K562 (cell line): ENCODE results near the gene ASIC3. TPM values are rescaled to one million over a fixed set of nuclear protein-coding genes. Genes with fewer than 3 reads are reported as not detected.

Experiments
- ATAC-seq: fragments of 200-7000 bp; cut with Tn5 transposase; 3 replicates; pipeline ENCODE4 v1.9.1; 2020; ENCODE audit warnings: moderate library complexity
- BruUV-seq: library from RNA; stranded (reverse); fragments of 400-500 nt; replicated peaks from 2 replicates; lab custom pipeline; 2021; lab: Mats Ljungman, UMichigan
- CTCF ChIA-PET: fragments of 300-600 bp; formaldehyde crosslinking; extraction: SDS; loops from one replicate; lab custom pipeline; 2021; ENCODE audit warnings: low intra/inter-chr PET ratio; lab: Yijun Ruan, JAX
- POLR2A ChIA-PET: fragments of 300-600, 350-650 bp; sonication (Branson Sonifier 250); formaldehyde crosslinking; extraction: SDS; loops from one replicate; lab custom pipeline; 2021; ENCODE audit warnings: antibody characterized with exemption, inconsistent platforms; lab: Yijun Ruan, JAX
- DNase-seq, 4 experiments: peaks; one replicate each; pipeline versions ENCODE4 v3.0.0 to v3.0.0-alpha.2; 2011 to 2018; ENCODE audit warnings: low spot score in 3 of 4, mixed read lengths in 3 of 4; ENCODE audit errors: extremely low read depth in 1 of 4
- FAIRE-seq: peaks from 2 replicates; lab custom pipeline; 2011; peaks lifted over from hg19 to GRCh38; lab: Jason Lieb, UNC
- H2AFZ ChIP-seq: 2 replicates; pipeline ENCODE4 v1.6.0; 2011; ENCODE audit warnings: low read depth, low read length, control low read depth, inconsistent platforms
- H3K27ac ChIP-seq: fragments of 200-600 bp; 3 replicates; pipeline ENCODE4 v1.8.0; 2011; ENCODE audit warnings: low read depth, mild to moderate bottlenecking, control low read depth, inconsistent platforms, low read length, moderate library complexity, mixed read lengths; ENCODE audit errors: extremely low read depth
- H3K27me3 ChIP-seq, 2 experiments: fragments of 300-600 bp in 1 of 2; 2 replicates in 1 of 2; 3 replicates in 1 of 2; pipeline versions ENCODE4 v1.6.0 to v1.8.0; 2011; ENCODE audit warnings: inconsistent platforms in 2 of 2, low read length in 2 of 2, mild to moderate bottlenecking in 1 of 2, mixed read lengths in 1 of 2, moderate library complexity in 1 of 2; ENCODE audit not compliant: control insufficient read depth in 2 of 2, insufficient read depth in 2 of 2
- H3K36me3 ChIP-seq: fragments of 300-600 bp; 3 replicates; pipeline ENCODE4 v1.8.0; 2011; ENCODE audit warnings: mild to moderate bottlenecking, low read length, inconsistent platforms; ENCODE audit not compliant: control insufficient read depth, insufficient read depth
- H3K4me1 ChIP-seq, 2 experiments: fragments of 200-600 bp in 1 of 2; replicated peaks in 1 of 2; 2 replicates in 1 of 2; 3 replicates in 1 of 2; pipeline versions ENCODE4 v1.5.1 to v1.8.0; 2011; ENCODE audit warnings: inconsistent platforms in 2 of 2, low read length in 2 of 2, mild to moderate bottlenecking in 1 of 2, mixed read lengths in 1 of 2, moderate library complexity in 1 of 2; ENCODE audit not compliant: control insufficient read depth in 2 of 2, insufficient read depth in 2 of 2
- H3K4me2 ChIP-seq: 2 replicates; pipeline ENCODE4 v1.6.1; 2011; ENCODE audit warnings: low read length, control low read depth, inconsistent platforms, mixed read lengths; ENCODE audit not compliant: insufficient read depth
- H3K4me3 ChIP-seq: fragments of 200-600 bp; sonication (generic), shearing (Covaris generic); 2 replicates; pipeline ENCODE4 v1.5.1; 2016; ENCODE audit warnings: control low read depth, inconsistent platforms
- H3K79me2 ChIP-seq: fragments of 200-600 bp; 3 replicates; pipeline ENCODE4 v1.8.0; 2011; ENCODE audit warnings: low read length, inconsistent platforms; ENCODE audit not compliant: control insufficient read depth, insufficient read depth
- H3K9ac ChIP-seq, 2 experiments: 2 replicates each; pipeline versions ENCODE4 v1.6.0 to v1.6.1; 2011; ENCODE audit warnings: low read depth in 2 of 2, low read length in 2 of 2, control low read depth in 1 of 2, inconsistent platforms in 1 of 2, mild to moderate bottlenecking in 1 of 2, mixed read lengths in 1 of 2; ENCODE audit not compliant: insufficient read depth in 1 of 2
- H3K9me1 ChIP-seq: one replicate; pipeline ENCODE4 v1.6.0; 2011; ENCODE audit warnings: inconsistent platforms, mild to moderate bottlenecking, low read length, moderate library complexity; ENCODE audit not compliant: control insufficient read depth, insufficient read depth
- H3K9me3 ChIP-seq: replicated peaks from 2 replicates; pipeline ENCODE4 v1.5.1; 2011; ENCODE audit warnings: low read depth, low read length, inconsistent platforms; ENCODE audit not compliant: control insufficient read depth, insufficient read depth
- H4K20me1 ChIP-seq: replicated peaks from 2 replicates; pipeline ENCODE4 v1.6.1; 2011; ENCODE audit warnings: low read length, inconsistent platforms, mixed read lengths; ENCODE audit not compliant: control insufficient read depth, insufficient read depth
- ATF1 ChIP-seq, 2 experiments: fragments of 450-650 bp in 1 of 2; IDR thresholded peaks; 2 replicates each; pipeline ENCODE4 v1.6.1; 2016; ENCODE audit warnings: missing compliant biosample characterization in 1 of 2, missing genetic modification characterization in 1 of 2
- ELF1 ChIP-seq: fragments of 200-800 bp; sonication (Bioruptor generic); IDR thresholded peaks from 2 replicates; pipeline ENCODE4 v1.6.1; 2016; ENCODE audit warnings: missing genetic modification characterization, missing compliant biosample characterization
- ETV1 ChIP-seq: fragments of 450-650 bp; conservative IDR thresholded peaks from 2 replicates; pipeline ENCODE4 v1.6.1; 2016; ENCODE audit warnings: missing genetic modification characterization, control low read depth, low read depth, missing compliant biosample characterization
- GABPA ChIP-seq: fragments of 200-800 bp; sonication (Bioruptor generic); conservative IDR thresholded peaks from 2 replicates; pipeline ENCODE4 v1.6.1; 2016; ENCODE audit warnings: low read depth, missing genetic modification characterization, missing compliant biosample characterization
- HNRNPL ChIP-seq: fragments of 200-400 bp; formaldehyde crosslinking; IDR thresholded peaks from 2 replicates; pipeline ENCODE4 v1.6.1; 2017; ENCODE audit warnings: low read depth, mild to moderate bottlenecking, low read length
- IRF2 ChIP-seq: sonication (generic); formaldehyde crosslinking; IDR thresholded peaks from 2 replicates; pipeline ENCODE4 v1.8.1; 2022; ENCODE audit warnings: mild to moderate bottlenecking, missing genetic modification reagents
- KDM1A ChIP-seq, 2 experiments: fragments of 450-650 bp; IDR thresholded peaks; 2 replicates each; pipeline ENCODE4 v1.6.1; 2016; ENCODE audit warnings: mild to moderate bottlenecking in 2 of 2
- MEF2A ChIP-seq: IDR thresholded peaks from 2 replicates; pipeline ENCODE4 v1.6.1; 2011; ENCODE audit warnings: low read depth, mild to moderate bottlenecking, low read length, moderate library complexity; ENCODE audit not compliant: control insufficient read depth
- MEF2D ChIP-seq: conservative IDR thresholded peaks from 2 replicates; pipeline ENCODE4 v1.6.1; 2016; ENCODE audit warnings: low read depth, missing genetic modification characterization, missing compliant biosample characterization
- MTA3 ChIP-seq: fragments of 450-650 bp; formaldehyde crosslinking; IDR thresholded peaks from 2 replicates; pipeline ENCODE4 v1.6.1; 2017; ENCODE audit warnings: mild to moderate bottlenecking, borderline replicate concordance
- SMAD2 ChIP-seq: fragments of 150-350 bp; IDR thresholded peaks from 2 replicates; pipeline ENCODE4 v1.6.1; 2014; ENCODE audit warnings: low read depth, mild to moderate bottlenecking, low read length
- SRSF9 ChIP-seq: fragments of 200-400 bp; formaldehyde crosslinking; IDR thresholded peaks from 2 replicates; pipeline ENCODE4 v1.6.1; 2017; ENCODE audit warnings: low read depth, low read length, borderline replicate concordance
- ZC3H11A ChIP-seq: IDR thresholded peaks from 2 replicates; pipeline ENCODE4 v1.6.1; 2012; ENCODE audit warnings: low read depth, low read length, improper control_type of control experiment
- ZNF76 ChIP-seq: fragments of 250-450 bp; sonication (Bioruptor Pico); IDR thresholded peaks from 2 replicates; pipeline ENCODE4 v1.4.0; 2020; ENCODE audit warnings: mild to moderate bottlenecking, moderate library complexity, borderline replicate concordance
- ZNF766 ChIP-seq: fragments of 200-800 bp; sonication (Bioruptor generic); conservative IDR thresholded peaks from 2 replicates; pipeline ENCODE4 v1.6.1; 2016; ENCODE audit warnings: missing genetic modification characterization, missing compliant biosample characterization
- WGBS: fragments of 100-300 bp; shearing (Covaris generic); methylation state at CpG from one replicate; pipeline ENCODE4 v1.1.6; 2016; ENCODE audit warnings: low coverage, mixed read lengths; ENCODE audit not compliant: insufficient coverage; ENCODE audit errors: missing lambda C conversion rate; 5-methylcytosine and 5-hydroxymethylcytosine counted together
- in situ Hi-C: fragments of 300-500 bp; cut with MboI; formaldehyde crosslinking; loops from 4 replicates; pipeline ENCODE4 v1.15.0; 2018; ENCODE audit warnings: inconsistent platforms, mixed read lengths
- intact Hi-C: fragments of 100-400 bp; cut with micrococcal nuclease; formaldehyde crosslinking; loops from 2 replicates; pipeline ENCODE4 v1.14.2; 2022
- polyA plus RNA-seq, 8 experiments: library from polyadenylated mRNA; depleted of rRNA in 4 of 8; stranded (reverse) in 5 of 8; unstranded in 3 of 8; fragments of >200 nt; fragmentation: Nextera tagmentation in 2 of 8; fragmentation: Illumina TruSeq in 1 of 8; extraction: Ambion mirVana in 2 of 8; extraction: Trizol in 1 of 8; gene quantifications; 2 replicates each; pipeline versions ENCODE4 v1.2.1 to v1.2.3, GENCODE V29; 2011 to 2014; ENCODE audit warnings: inconsistent platforms in 1 of 8, missing spikeins in 1 of 8
- total RNA-seq, 7 experiments: library from RNA; depleted of rRNA in 6 of 7; stranded (reverse); fragments of >200 nt in 6 of 7; fragmentation: Illumina TruSeq in 2 of 7; extraction: Trizol in 2 of 7; gene quantifications; 2 replicates each; pipeline versions ENCODE4 v1.2.1 to v1.2.3, GENCODE V29; 2011 to 2021; ENCODE audit warnings: low replicate concordance in 1 of 7
- TF ChIP-seq, protein P1 (sequence below): fragments of 250-450 bp; sonication (Bioruptor Pico); IDR thresholded peaks from 2 replicates; pipeline ENCODE4 v1.8.0; 2021; ENCODE audit warnings: moderate library complexity, mild to moderate bottlenecking, inconsistent platforms
- TF ChIP-seq, protein P2 (sequence below): fragments of 250-450 bp; sonication (Bioruptor Pico); IDR thresholded peaks from 2 replicates; pipeline ENCODE4 v1.6.1; 2021; ENCODE audit warnings: mild to moderate bottlenecking
- TF ChIP-seq, protein P3 (sequence below): fragments of 450-650 bp; IDR thresholded peaks from 2 replicates; pipeline ENCODE4 v1.6.1; 2016; ENCODE audit warnings: borderline replicate concordance

Gene ASIC3
- total and polyA plus RNA-seq, 9 of the 15 experiments (the other 6 are each of a cell fraction or from before 2014, with no cell fraction given): 0.11 to 5.0 (median 0.87) TPM

DNA sequence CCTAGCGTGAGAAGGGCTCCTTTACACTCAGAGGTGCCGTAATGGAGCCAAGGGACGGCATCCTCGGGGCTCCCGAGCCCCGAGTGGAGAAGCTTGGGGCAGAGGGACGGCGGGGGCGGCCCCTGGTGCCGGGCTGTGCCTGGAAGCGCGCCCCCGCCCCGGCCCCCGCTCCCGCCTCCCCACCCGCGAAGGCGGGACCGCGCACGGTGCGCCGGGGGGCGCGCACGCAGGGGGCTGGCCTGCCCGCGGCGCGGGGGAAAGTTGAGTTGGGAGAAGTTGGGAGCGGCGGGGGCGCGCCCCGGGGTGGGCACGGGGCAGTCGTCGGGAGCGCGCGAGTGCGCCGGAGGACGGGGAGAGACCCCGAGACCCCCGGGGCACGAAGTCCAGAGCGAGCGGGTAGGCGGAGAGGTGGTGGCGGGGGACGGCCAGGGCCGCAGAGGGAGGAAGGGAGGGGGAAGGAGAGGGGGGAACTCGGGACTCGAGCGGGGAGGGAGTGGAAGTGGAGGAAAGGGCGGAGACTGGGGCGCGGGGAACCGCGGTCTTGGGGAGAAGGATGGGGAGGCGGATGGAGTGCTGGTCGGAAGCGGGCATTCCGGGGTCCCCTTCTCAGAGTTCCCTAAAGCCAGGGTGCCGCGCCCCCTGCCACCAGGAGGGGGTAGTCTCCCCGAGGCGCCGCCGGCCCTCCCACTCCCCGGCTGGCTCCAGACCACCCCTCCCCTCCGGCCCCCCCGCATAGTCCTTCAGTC, 11.2 kb downstream of the ASIC3 start, which contains the start of gene SLC4A2:
Gene SLC4A2, plus strand, starts transcription at position 223 of the 746 bp plus-strand sequence. CDS start 2,399 bp downstream, outside the sequence.
- Histone ChIP-seq H3K9ac (peak within 1 kb of the TSS; percentile 85 to 91), H3K4me1 (peaks cover 57 to 79% of the 10 kb centered on the region in 2 experiments)
- 1% methylated on average over 35 of the region's 75 CpGs for WGBS
- TF ChIP-seq ELF1 (tag) (peak; percentile 30; the same call in 1 of the 2 replicates), ETV1 (tag) (no peak), ZNF766 (CRISPR knock-in tag) (peak; percentile 99), IRF2 (CRISPR knock-in tag) (no peak), SRSF9 (no peak), ZC3H11A (no peak), MTA3 (no peak), KDM1A (IDR thresholded peaks at IDR 0.05) (no peak), ZNF76 (CRISPR knock-in tag) (no peak), GABPA (tag) (no peak), MEF2A (no peak), SMAD2 (no peak), ATF1 (CRISPR knock-in tag; IDR thresholded peaks at IDR 0.05) (no peak), ATF1 (tag; IDR thresholded peaks at IDR 0.05) (no peak), MEF2D (tag) (no peak), HNRNPL (no peak)
- TF ChIP-seq, protein P1, sequence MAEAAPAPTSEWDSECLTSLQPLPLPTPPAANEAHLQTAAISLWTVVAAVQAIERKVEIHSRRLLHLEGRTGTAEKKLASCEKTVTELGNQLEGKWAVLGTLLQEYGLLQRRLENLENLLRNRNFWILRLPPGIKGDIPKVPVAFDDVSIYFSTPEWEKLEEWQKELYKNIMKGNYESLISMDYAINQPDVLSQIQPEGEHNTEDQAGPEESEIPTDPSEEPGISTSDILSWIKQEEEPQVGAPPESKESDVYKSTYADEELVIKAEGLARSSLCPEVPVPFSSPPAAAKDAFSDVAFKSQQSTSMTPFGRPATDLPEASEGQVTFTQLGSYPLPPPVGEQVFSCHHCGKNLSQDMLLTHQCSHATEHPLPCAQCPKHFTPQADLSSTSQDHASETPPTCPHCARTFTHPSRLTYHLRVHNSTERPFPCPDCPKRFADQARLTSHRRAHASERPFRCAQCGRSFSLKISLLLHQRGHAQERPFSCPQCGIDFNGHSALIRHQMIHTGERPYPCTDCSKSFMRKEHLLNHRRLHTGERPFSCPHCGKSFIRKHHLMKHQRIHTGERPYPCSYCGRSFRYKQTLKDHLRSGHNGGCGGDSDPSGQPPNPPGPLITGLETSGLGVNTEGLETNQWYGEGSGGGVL (CRISPR knock-in tag): no peak
- TF ChIP-seq, protein P2, sequence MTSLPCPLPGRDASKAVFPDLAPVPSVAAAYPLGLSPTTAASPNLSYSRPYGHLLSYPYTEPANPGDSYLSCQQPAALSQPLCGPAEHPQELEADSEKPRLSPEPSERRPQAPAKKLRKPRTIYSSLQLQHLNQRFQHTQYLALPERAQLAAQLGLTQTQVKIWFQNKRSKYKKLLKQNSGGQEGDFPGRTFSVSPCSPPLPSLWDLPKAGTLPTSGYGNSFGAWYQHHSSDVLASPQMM (CRISPR knock-in tag): no peak
- TF ChIP-seq, protein P3, sequence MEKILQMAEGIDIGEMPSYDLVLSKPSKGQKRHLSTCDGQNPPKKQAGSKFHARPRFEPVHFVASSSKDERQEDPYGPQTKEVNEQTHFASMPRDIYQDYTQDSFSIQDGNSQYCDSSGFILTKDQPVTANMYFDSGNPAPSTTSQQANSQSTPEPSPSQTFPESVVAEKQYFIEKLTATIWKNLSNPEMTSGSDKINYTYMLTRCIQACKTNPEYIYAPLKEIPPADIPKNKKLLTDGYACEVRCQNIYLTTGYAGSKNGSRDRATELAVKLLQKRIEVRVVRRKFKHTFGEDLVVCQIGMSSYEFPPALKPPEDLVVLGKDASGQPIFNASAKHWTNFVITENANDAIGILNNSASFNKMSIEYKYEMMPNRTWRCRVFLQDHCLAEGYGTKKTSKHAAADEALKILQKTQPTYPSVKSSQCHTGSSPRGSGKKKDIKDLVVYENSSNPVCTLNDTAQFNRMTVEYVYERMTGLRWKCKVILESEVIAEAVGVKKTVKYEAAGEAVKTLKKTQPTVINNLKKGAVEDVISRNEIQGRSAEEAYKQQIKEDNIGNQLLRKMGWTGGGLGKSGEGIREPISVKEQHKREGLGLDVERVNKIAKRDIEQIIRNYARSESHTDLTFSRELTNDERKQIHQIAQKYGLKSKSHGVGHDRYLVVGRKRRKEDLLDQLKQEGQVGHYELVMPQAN: peak; percentile 46; the same call in 1 of the 2 replicates

More for the DNA sequence above, 11.2 kb downstream of the ASIC3 start, which contains the start of gene SLC4A2:
- no peak for FAIRE-seq
- POLR2A ChIA-PET: interaction anchor here (0.6 to 2.4 kb wide), 5 partner anchors 9 to 23 kb away, joined by 3 to 9 read pairs (median 4); partner anchors contain the start of gene FASTK
- H3K27me3 ChIP-seq: no peaks in the 10 kb centered on the region
- in situ Hi-C loops (no loop called here), intact Hi-C loops (loop anchor here (1.0 to 2.0 kb wide), 2 partner anchors 49 to 51 kb away; no protein-coding TSS in a partner anchor)
- DNase-seq: peak; percentile 94 to 98 (median 95)
- peaks cover 56% of the 10 kb centered on the region for H3K79me2 ChIP-seq
- H3K4me3 ChIP-seq: peak within 1 kb of the TSS; percentile 84
- CTCF ChIA-PET: interaction anchor here (0.5 to 1.7 kb wide), 9 partner anchors 21 to 680 kb away, joined by 3 to 8 read pairs (median 3); partner anchors contain the start of genes ABCB8 and AGAP3
- peak within 1 kb of the TSS; percentile 91 for H2AFZ ChIP-seq
- peak; percentile 33 for ATAC-seq
- BruUV-seq: no TSS peak
- no peaks in the 10 kb centered on the region for H3K9me3 ChIP-seq
- H3K27ac ChIP-seq: peak within 1 kb of the TSS; percentile 90
- H4K20me1 ChIP-seq: peaks cover 10% of the 10 kb centered on the region
- H3K9me1 ChIP-seq: no peaks in the 10 kb centered on the region
- H3K4me2 ChIP-seq: peak within 1 kb of the TSS; percentile 94
- H3K36me3 ChIP-seq: peaks cover 22% of the 10 kb centered on the region; the same call in 2 of the 3 replicates
